Measurements from ENCODE around the gene EFL1. TPM values are rescaled to one million over a fixed set of nuclear protein-coding genes. Genes with fewer than 3 reads are reported as not detected.
"Not testable (repeated sequence)": the region's sequence is repeated elsewhere in the genome, so short reads cannot be mapped to it uniquely, and the experiment has no call there.

EFL1 gene
- total RNA-seq, 5 donors from 2014 or later (not counting 1 experiment from before 2014, with no cell fraction given): 16.5 to 22.0 (median 20.1) TPM

GRCh38 chr15:82268454-82268853 lies 5.9 kb upstream of the EFL1 start:
- H3K27ac ChIP-seq (ENCODE audit: low read length); H3K9me3 ChIP-seq; H3K36me3 Mint-ChIP-seq; H3K27me3 Mint-ChIP-seq; CTCF ChIA-PET; H3K27me3 ChIP-seq (replicated peaks in 1 of 2; ENCODE audit: control insufficient read depth in 2 of 2, extremely low read depth in 1 of 2, insufficient read depth in 2 of 2, low read length in 1 of 2); H3K36me3 ChIP-seq (ENCODE audit: control insufficient read depth in 2 of 2, extremely low read depth in 1 of 2, insufficient read depth in 1 of 2, low read length in 1 of 2); H3K9me3 Mint-ChIP-seq; H3K4me3 Mint-ChIP-seq; H3K27ac Mint-ChIP-seq; H3K4me3 ChIP-seq (ENCODE audit: control insufficient read depth in 1 of 2, extremely low read depth in 1 of 2, low read length in 1 of 2); POLR2A ChIA-PET: not testable (repeated sequence)
- ATAC-seq (replicated peaks in 1 of 4): peak; percentile 43 to 98 (median 60)
- peaks cover 2 to 17% (median 6%) of the 10 kb centered on the region in 3 donors for H3K4me1 Mint-ChIP-seq
- WGBS (ENCODE audit: insufficient coverage): no CpG with 5 or more reads among the region's 2 CpGs
- peaks cover 0 to 10% of the 10 kb centered on the region in 2 experiments for H3K4me1 ChIP-seq (ENCODE audit: control insufficient read depth in 1 of 2, extremely low read depth in 1 of 2, insufficient read depth in 2 of 2, low read length in 2 of 2)
- peak in 1 of 35 experiments; percentile 28 for DNase-seq

GRCh38 chr15:82267137-82267536 lies 4.6 kb upstream of the EFL1 start:
- DNase-seq; H3K4me3 ChIP-seq (ENCODE audit: control insufficient read depth in 1 of 2, extremely low read depth in 1 of 2, low read length in 1 of 2); H3K9me3 ChIP-seq; H3K27me3 Mint-ChIP-seq; H3K4me3 Mint-ChIP-seq; H3K27ac ChIP-seq (ENCODE audit: low read length); H3K9me3 Mint-ChIP-seq; H3K27ac Mint-ChIP-seq; ATAC-seq (replicated peaks in 1 of 4); H3K27me3 ChIP-seq (replicated peaks in 1 of 2; ENCODE audit: control insufficient read depth in 2 of 2, extremely low read depth in 1 of 2, insufficient read depth in 2 of 2, low read length in 1 of 2); H3K36me3 ChIP-seq (ENCODE audit: control insufficient read depth in 2 of 2, extremely low read depth in 1 of 2, insufficient read depth in 1 of 2, low read length in 1 of 2); H3K36me3 Mint-ChIP-seq; POLR2A ChIA-PET: not testable (repeated sequence)
- no CpG with 5 or more reads among the region's 2 CpGs for WGBS (ENCODE audit: insufficient coverage)
- peaks cover 6 to 10% of the 10 kb centered on the region in 2 experiments for H3K4me1 ChIP-seq (ENCODE audit: control insufficient read depth in 1 of 2, extremely low read depth in 1 of 2, insufficient read depth in 2 of 2, low read length in 2 of 2)
- H3K4me1 Mint-ChIP-seq: peaks cover 11 to 25% (median 15%) of the 10 kb centered on the region in 3 donors
- CTCF ChIA-PET: interaction anchor here (0.7 to 0.8 kb wide), 2 partner anchors 31 to 36 kb away, joined by 3 read pairs; no protein-coding TSS in a partner anchor

GRCh38 chr15:82263350-82263749 lies 816 bp upstream of the EFL1 start:
- Histone ChIP-seq H3K27me3 (replicated peaks in 1 of 2; ENCODE audit: control insufficient read depth in 2 of 2, extremely low read depth in 1 of 2, insufficient read depth in 2 of 2, low read length in 1 of 2) (no peaks in the 10 kb centered on the region), H3K4me3 (ENCODE audit: control insufficient read depth in 1 of 2, extremely low read depth in 1 of 2, low read length in 1 of 2) (peak overlapping the region in 1 of 2 donors; percentile 79), H3K9me3 (no peaks in the 10 kb centered on the region), H3K4me1 (ENCODE audit: control insufficient read depth in 1 of 2, extremely low read depth in 1 of 2, insufficient read depth in 2 of 2, low read length in 2 of 2) (peaks cover 11 to 15% of the 10 kb centered on the region in 2 experiments), H3K27ac (ENCODE audit: low read length) (peak overlapping the region; percentile 52), H3K36me3 (ENCODE audit: control insufficient read depth in 2 of 2, extremely low read depth in 1 of 2, insufficient read depth in 1 of 2, low read length in 1 of 2) (peaks cover 0 to 6% of the 10 kb centered on the region in 2 donors)
- H3K4me1 Mint-ChIP-seq: peaks cover 32 to 53% (median 34%) of the 10 kb centered on the region in 3 donors
- ChIA-PET POLR2A (no interaction called here), CTCF (no interaction called here)
- no peak for ATAC-seq (replicated peaks in 1 of 4)
- H3K27ac Mint-ChIP-seq: peak overlapping the region in 1 of 2 donors; percentile 88
- no peak for DNase-seq
- 73% methylated on average over 2 of the region's 3 CpGs for WGBS (ENCODE audit: insufficient coverage)
- no peaks in the 10 kb centered on the region for H3K27me3 Mint-ChIP-seq
- H3K4me3 Mint-ChIP-seq: peak overlapping the region; percentile 89 to 94 (median 92)
- H3K36me3 Mint-ChIP-seq: peaks cover 8% of the 10 kb centered on the region
- H3K9me3 Mint-ChIP-seq: no peaks in the 10 kb centered on the region

- H3K36me3 ChIP-seq (ENCODE audit: control insufficient read depth in 2 of 2, extremely low read depth in 1 of 2, insufficient read depth in 1 of 2, low read length in 1 of 2); H3K9me3 Mint-ChIP-seq; H3K27me3 ChIP-seq (replicated peaks in 1 of 2; ENCODE audit: control insufficient read depth in 2 of 2, extremely low read depth in 1 of 2, insufficient read depth in 2 of 2, low read length in 1 of 2); H3K9me3 ChIP-seq; H3K27me3 Mint-ChIP-seq; ATAC-seq (replicated peaks in 1 of 4): not testable (repeated sequence)
- Histone ChIP-seq H3K27ac (ENCODE audit: low read length) (peak overlapping the region; percentile 18), H3K4me1 (ENCODE audit: control insufficient read depth in 1 of 2, extremely low read depth in 1 of 2, insufficient read depth in 2 of 2, low read length in 2 of 2) (peaks cover 11 to 15% of the 10 kb centered on the region in 2 experiments), H3K4me3 (ENCODE audit: control insufficient read depth in 1 of 2, extremely low read depth in 1 of 2, low read length in 1 of 2) (peak overlapping the region; percentile 69 to 79)
- H3K4me1 Mint-ChIP-seq: peaks cover 32 to 51% (median 33%) of the 10 kb centered on the region in 3 donors
- ChIA-PET CTCF (interaction anchor here in 1 of 2 donors (1.0 kb wide), 1 partner anchor 22 kb away, joined by 3 read pairs; no protein-coding TSS in a partner anchor), POLR2A (interaction anchor here (0.6 kb wide), 2 partner anchors 24 to 216 kb away, joined by 3 read pairs; no protein-coding TSS in a partner anchor)
- peak overlapping the region; percentile 89 to 94 (median 92) for H3K4me3 Mint-ChIP-seq
- WGBS (ENCODE audit: insufficient coverage): 0% methylated on average over 7 of the region's 19 CpGs
- H3K27ac Mint-ChIP-seq: peak overlapping the region in 1 of 2 donors; percentile 61
- peaks cover 19% of the 10 kb centered on the region for H3K36me3 Mint-ChIP-seq
- peak in 4 of 35 experiments; percentile 2 to 22 (median 12) for DNase-seq
Observed at GRCh38 chr15:82261566-82262421, 740 bp downstream of the EFL1 start.

GRCh38 chr15:82248261-82248660 lies 14.3 kb downstream of the EFL1 start:
- Mint-ChIP-seq H3K4me1 (peaks cover 3 to 19% (median 4%) of the 10 kb centered on the region in 3 donors), H3K36me3 (peaks cover 48% of the 10 kb centered on the region)
- CTCF ChIA-PET: interaction anchor here in 1 of 2 donors (0.6 kb wide), 1 partner anchor 1280 kb away, joined by 4 read pairs; no protein-coding TSS in a partner anchor
- POLR2A ChIA-PET; H3K27me3 Mint-ChIP-seq; H3K4me1 ChIP-seq (ENCODE audit: control insufficient read depth in 1 of 2, extremely low read depth in 1 of 2, insufficient read depth in 2 of 2, low read length in 2 of 2); ATAC-seq (replicated peaks in 1 of 4); H3K27ac ChIP-seq (ENCODE audit: low read length); H3K4me3 ChIP-seq (ENCODE audit: control insufficient read depth in 1 of 2, extremely low read depth in 1 of 2, low read length in 1 of 2); H3K27me3 ChIP-seq (replicated peaks in 1 of 2; ENCODE audit: control insufficient read depth in 2 of 2, extremely low read depth in 1 of 2, insufficient read depth in 2 of 2, low read length in 1 of 2); H3K9me3 Mint-ChIP-seq; H3K27ac Mint-ChIP-seq; H3K4me3 Mint-ChIP-seq; H3K9me3 ChIP-seq; DNase-seq: not testable (repeated sequence)
- 91% methylated on average over 2 of the region's 3 CpGs for WGBS (ENCODE audit: insufficient coverage)
- H3K36me3 ChIP-seq (ENCODE audit: control insufficient read depth in 2 of 2, extremely low read depth in 1 of 2, insufficient read depth in 1 of 2, low read length in 1 of 2): peaks cover 0 to 18% of the 10 kb centered on the region in 2 donors

GRCh38 chr15:82245956-82246355 lies 16.6 kb downstream of the EFL1 start:
- H3K4me1 Mint-ChIP-seq: peaks cover 8 to 19% (median 9%) of the 10 kb centered on the region in 3 donors
- POLR2A ChIA-PET; DNase-seq; H3K4me1 ChIP-seq (ENCODE audit: control insufficient read depth in 1 of 2, extremely low read depth in 1 of 2, insufficient read depth in 2 of 2, low read length in 2 of 2); H3K27me3 ChIP-seq (replicated peaks in 1 of 2; ENCODE audit: control insufficient read depth in 2 of 2, extremely low read depth in 1 of 2, insufficient read depth in 2 of 2, low read length in 1 of 2); H3K27ac ChIP-seq (ENCODE audit: low read length); H3K9me3 Mint-ChIP-seq; H3K9me3 ChIP-seq; H3K27me3 Mint-ChIP-seq; ATAC-seq (replicated peaks in 1 of 4); H3K27ac Mint-ChIP-seq; H3K4me3 Mint-ChIP-seq; H3K4me3 ChIP-seq (ENCODE audit: control insufficient read depth in 1 of 2, extremely low read depth in 1 of 2, low read length in 1 of 2); CTCF ChIA-PET: not testable (repeated sequence)
- peaks cover 47% of the 10 kb centered on the region for H3K36me3 Mint-ChIP-seq
- peaks cover 0 to 13% of the 10 kb centered on the region in 2 donors for H3K36me3 ChIP-seq (ENCODE audit: control insufficient read depth in 2 of 2, extremely low read depth in 1 of 2, insufficient read depth in 1 of 2, low read length in 1 of 2)
- WGBS (ENCODE audit: insufficient coverage): 83% methylated on average over 4 of the region's 5 CpGs
